Transverse colon (tissue), 4 donors: ENCODE measurements around the gene C2orf92. TPM values are rescaled to one million over a fixed set of nuclear protein-coding genes. Genes with fewer than 3 reads are reported as not detected.

Experiments used
- DNase-seq: peaks from one replicate; pipeline ENCODE4 v3.0.0-alpha.2; 2019
- H3K27ac ChIP-seq, 4 donors: fragments of 200-600 bp; sonication (generic); 2 replicates each; pipeline ENCODE4 v1.5.1; 2016 to 2018; ENCODE audit warnings: inconsistent platforms in 4 of 4
- H3K27me3 ChIP-seq: fragments of 200-600 bp; sonication (generic); 2 replicates; pipeline ENCODE4 v1.5.1; 2017; ENCODE audit warnings: inconsistent platforms
- H3K36me3 ChIP-seq, 4 donors: fragments of 200-600 bp; sonication (generic); 2 replicates each; pipeline ENCODE4 v1.5.1; 2017 to 2019; ENCODE audit warnings: inconsistent platforms in 4 of 4
- H3K4me1 ChIP-seq, 4 donors: fragments of 200-600 bp; sonication (generic); 2 replicates each; pipeline ENCODE4 v1.5.1; 2017 to 2020; ENCODE audit warnings: inconsistent platforms in 4 of 4
- H3K4me3 ChIP-seq, 4 donors: fragments of 200-600 bp; sonication (generic); 1 replicate in 1 of 4; 2 replicates in 3 of 4; pipeline versions ENCODE4 v1.5.1 to v1.6.1; 2017 to 2019; ENCODE audit warnings: inconsistent platforms in 4 of 4
- H3K9me3 ChIP-seq, 2 donors: fragments of 200-600 bp; sonication (generic); 2 replicates each; pipeline ENCODE4 v1.5.1; 2017 to 2019; ENCODE audit warnings: inconsistent platforms in 2 of 2
- EP300 ChIP-seq: sonication (generic); formaldehyde crosslinking; IDR thresholded peaks from one replicate; pipeline ENCODE4 v1.6.1; 2017; ENCODE audit warnings: antibody characterized with exemption, low read depth
- POLR2A ChIP-seq: fragments of 450-650 bp; IDR thresholded peaks from one replicate; pipeline ENCODE4 v1.6.1; 2016; ENCODE audit warnings: antibody characterized with exemption, mild to moderate bottlenecking, moderate library complexity
- POLR2AphosphoS5 ChIP-seq, 3 donors: sonication (generic); formaldehyde crosslinking; IDR thresholded peaks; one replicate each; pipeline ENCODE4 v1.6.1; 2016; ENCODE audit warnings: antibody characterized with exemption in 3 of 3
- WGBS, 2 donors: methylation state at CpG; one replicate each; pipeline ENCODE4 v1.1.5; 2018; ENCODE audit warnings: low coverage in 1 of 2; 5-methylcytosine and 5-hydroxymethylcytosine counted together
- in situ Hi-C, 4 donors: fragments of 200-750 bp; cut with MboI; loops; one replicate each; pipeline versions ENCODE4 v1.15.0 to v1.15.1; 2017; ENCODE audit warnings: low sequenced_read_pairs in 3 of 4, low pct_ligation_motif_present in 1 of 4, low pct_unique_long_range_greater_than_20kb in 1 of 4
- intact Hi-C: fragments of 100-400 bp; cut with DNase I; formaldehyde crosslinking; loops from one replicate; pipeline ENCODE4 v1.15.1; 2023; ENCODE audit warnings: low total_unique reads
- total RNA-seq, 4 donors: library from RNA; depleted of rRNA; stranded (reverse); fragments of >200 nt; gene quantifications; one replicate each; pipeline ENCODE4 v1.1.0, GENCODE V29; 2016
- TF ChIP-seq, protein P1 (sequence below), 5 experiments: fragments of 200-600 bp in 3 of 5; fragments of 450-650 bp in 2 of 5; sonication (generic) in 3 of 5; IDR thresholded peaks; 1 replicate in 2 of 5; 2 replicates in 3 of 5; pipeline ENCODE4 v1.5.1; 2016 to 2017; ENCODE audit warnings: antibody characterized with exemption in 5 of 5, inconsistent platforms in 3 of 5, mild to moderate bottlenecking in 2 of 5, moderate library complexity in 1 of 5

Gene C2orf92
- total RNA-seq, 4 donors from 2014 or later = 13.8 to 27.3 (median 17.9) TPM

DNA sequence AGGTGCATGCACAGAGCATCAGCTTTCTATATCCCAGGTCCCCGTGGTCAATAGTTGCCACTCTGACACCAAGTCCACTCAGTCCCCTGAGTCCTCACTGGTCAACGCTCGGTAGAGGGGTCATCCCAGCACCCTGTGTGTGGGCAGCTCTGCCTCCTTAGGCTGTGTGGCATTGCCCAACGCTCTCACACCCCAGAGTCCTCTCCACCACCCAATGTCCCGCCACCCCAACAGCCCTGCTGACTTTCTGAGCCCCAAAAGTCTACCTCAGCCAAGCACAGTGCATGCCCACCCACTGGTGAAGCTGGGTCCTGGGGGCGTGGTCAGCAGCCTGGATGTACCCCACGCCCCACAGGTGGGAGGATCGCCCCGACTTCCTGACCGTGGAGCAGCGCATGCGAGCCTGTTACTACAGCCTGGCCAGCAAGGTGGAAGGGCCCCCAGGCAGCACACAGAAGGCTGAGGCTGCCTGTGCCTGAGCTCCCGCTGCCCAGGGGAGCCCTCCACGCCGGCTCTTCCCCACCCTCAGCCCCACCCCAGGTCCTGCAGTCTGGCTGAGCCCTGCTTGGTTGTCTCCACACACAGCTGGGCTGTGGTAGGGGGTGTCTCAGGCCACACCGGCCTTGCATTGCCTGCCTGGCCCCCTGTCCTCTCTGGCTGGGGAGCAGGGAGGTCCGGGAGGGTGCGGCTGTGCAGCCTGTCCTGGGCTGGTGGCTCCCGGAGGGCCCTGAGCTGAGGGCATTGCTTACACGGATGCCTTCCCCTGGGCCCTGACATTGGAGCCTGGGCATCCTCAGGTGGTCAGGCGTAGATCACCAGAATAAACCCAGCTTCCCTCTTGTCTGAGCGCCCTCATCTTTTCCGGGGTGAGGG is 69.7 kb downstream of the C2orf92 start:
- Histone ChIP-seq H3K9me3 (no peaks in the 10 kb centered on the region), H3K4me3 (no peak overlapping the region), H3K27ac (no peak overlapping the region), H3K4me1 (peaks cover 0 to 3% (median 0%) of the 10 kb centered on the region in 4 donors), H3K27me3 (no peaks in the 10 kb centered on the region), H3K36me3 (no peaks in the 10 kb centered on the region)
- TF ChIP-seq POLR2A (no peak), POLR2AphosphoS5 (IDR thresholded peaks at IDR 0.05) (no peak), EP300 (no peak)
- TF ChIP-seq, protein P1, sequence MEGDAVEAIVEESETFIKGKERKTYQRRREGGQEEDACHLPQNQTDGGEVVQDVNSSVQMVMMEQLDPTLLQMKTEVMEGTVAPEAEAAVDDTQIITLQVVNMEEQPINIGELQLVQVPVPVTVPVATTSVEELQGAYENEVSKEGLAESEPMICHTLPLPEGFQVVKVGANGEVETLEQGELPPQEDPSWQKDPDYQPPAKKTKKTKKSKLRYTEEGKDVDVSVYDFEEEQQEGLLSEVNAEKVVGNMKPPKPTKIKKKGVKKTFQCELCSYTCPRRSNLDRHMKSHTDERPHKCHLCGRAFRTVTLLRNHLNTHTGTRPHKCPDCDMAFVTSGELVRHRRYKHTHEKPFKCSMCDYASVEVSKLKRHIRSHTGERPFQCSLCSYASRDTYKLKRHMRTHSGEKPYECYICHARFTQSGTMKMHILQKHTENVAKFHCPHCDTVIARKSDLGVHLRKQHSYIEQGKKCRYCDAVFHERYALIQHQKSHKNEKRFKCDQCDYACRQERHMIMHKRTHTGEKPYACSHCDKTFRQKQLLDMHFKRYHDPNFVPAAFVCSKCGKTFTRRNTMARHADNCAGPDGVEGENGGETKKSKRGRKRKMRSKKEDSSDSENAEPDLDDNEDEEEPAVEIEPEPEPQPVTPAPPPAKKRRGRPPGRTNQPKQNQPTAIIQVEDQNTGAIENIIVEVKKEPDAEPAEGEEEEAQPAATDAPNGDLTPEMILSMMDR (IDR thresholded peaks at IDR 0.05) = no peak
- intact Hi-C loops = no loop called here
- in situ Hi-C loops = no loop called here
- no peak for DNase-seq
- WGBS, 2 donors = 81% methylated on average over 19 of the region's 23 CpGs; no CpG with 5 or more reads in 1 of the 2 donors

DNA sequence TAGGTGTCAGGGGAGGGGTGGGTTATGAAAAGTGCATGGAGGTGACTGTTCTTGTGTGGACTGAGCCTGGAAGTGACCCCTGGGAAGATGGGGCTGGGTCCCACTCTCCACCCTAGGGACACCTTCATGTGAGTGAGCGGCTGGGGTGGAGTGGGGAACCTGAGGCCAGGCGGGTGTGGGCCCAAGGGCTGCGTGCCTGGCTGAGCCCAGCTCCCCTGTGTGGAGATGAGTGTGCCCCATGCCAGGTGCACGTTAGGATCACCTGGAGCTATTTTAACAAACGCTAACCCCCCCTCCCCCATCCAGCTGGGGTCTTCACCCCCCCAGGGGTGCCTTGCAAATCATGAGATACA is 70.4 kb downstream of the C2orf92 start:
- in situ Hi-C loops = no loop called here
- 62% methylated on average over 5 of the region's 5 CpGs; no CpG with 5 or more reads in 1 of the 2 donors for WGBS, 2 donors
- H3K27me3 ChIP-seq = no peaks in the 10 kb centered on the region
- no peaks in the 10 kb centered on the region for H3K36me3 ChIP-seq
- DNase-seq = no peak
- no peak overlapping the region for H3K4me3 ChIP-seq
- no peak overlapping the region for H3K27ac ChIP-seq
- intact Hi-C loops = no loop called here
- H3K4me1 ChIP-seq = peaks cover 0 to 3% (median 0%) of the 10 kb centered on the region in 4 donors
- no peaks in the 10 kb centered on the region for H3K9me3 ChIP-seq
- no peak for TF ChIP-seq POLR2A
- no peak for TF ChIP-seq POLR2AphosphoS5 (IDR thresholded peaks at IDR 0.05)

DNA sequence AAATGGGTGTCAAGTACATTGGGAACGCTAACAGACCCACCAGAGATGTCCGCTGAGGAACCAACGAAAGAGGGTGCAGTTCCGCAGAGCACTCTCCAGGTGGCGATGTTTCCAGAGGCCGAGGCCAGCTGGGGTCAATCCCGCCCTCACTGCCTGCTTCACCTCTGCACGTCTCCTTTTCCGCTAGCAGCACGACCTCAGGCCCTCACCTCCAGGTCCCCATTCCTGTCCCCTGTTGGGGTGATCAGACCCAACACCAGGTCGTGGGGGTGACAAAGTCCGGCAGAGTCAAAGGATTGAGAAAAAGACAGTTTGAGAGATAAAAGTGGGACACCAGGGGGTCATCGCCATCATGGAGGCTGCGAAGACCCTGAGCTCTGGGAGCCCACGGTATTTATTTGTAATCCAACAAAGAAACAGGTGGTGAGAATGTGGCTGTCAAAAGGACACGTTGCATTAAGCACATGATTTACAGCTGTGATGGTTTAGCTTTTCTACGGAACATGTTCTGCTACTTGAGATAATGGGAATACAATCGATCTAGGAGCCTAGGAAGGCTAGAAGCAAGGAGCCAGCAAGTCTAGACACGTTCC is 71.2 kb downstream of the C2orf92 start:
- TF ChIP-seq, protein P1 (IDR thresholded peaks at IDR 0.05) = peak; percentile 65 to 80 (median 75)
- no peak for TF ChIP-seq POLR2A
- 25 to 46% methylated on average over 5 to 19 of the region's 19 CpGs for WGBS, 2 donors
- intact Hi-C loops (no loop called here), in situ Hi-C loops (no loop called here)
- DNase-seq = peak; percentile 55
- H3K27me3 ChIP-seq = no peaks in the 10 kb centered on the region
- H3K36me3 ChIP-seq = no peaks in the 10 kb centered on the region
- peaks cover 0 to 8% (median 2%) of the 10 kb centered on the region in 4 donors for H3K4me1 ChIP-seq
- no peak overlapping the region for H3K4me3 ChIP-seq
- no peak overlapping the region for H3K27ac ChIP-seq
- no peaks in the 10 kb centered on the region for H3K9me3 ChIP-seq

DNA sequence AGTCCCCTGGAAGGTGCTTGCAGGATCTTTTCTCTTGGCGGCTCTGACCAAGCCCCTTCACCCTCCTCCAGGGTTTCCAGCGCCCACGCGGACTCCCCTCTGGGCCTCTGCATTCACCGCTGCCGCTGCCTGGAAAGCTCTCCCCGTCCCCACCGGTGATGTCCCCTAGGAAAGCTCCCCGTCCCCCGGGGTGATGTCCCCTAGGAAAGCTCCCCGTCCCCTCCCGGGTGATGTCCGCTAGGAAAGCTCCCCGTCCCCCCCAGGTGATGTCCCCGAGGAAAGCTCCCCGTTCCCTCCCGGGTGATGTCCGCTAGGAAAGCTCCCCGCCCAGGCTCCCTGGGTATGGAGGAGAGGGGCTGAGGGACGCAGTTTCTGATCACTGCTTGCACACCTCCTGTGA is 71.7 kb downstream of the C2orf92 start:
- no peak for TF ChIP-seq POLR2AphosphoS5 (IDR thresholded peaks at IDR 0.05)
- TF ChIP-seq, protein P1 (IDR thresholded peaks at IDR 0.05) = no peak
- DNase-seq = no peak
- in situ Hi-C loops = no loop called here
- Histone ChIP-seq H3K27me3 (no peaks in the 10 kb centered on the region), H3K9me3 (no peaks in the 10 kb centered on the region), H3K27ac (no peak overlapping the region), H3K4me1 (peaks cover 0 to 13% (median 5%) of the 10 kb centered on the region in 4 donors), H3K4me3 (no peak overlapping the region), H3K36me3 (no peaks in the 10 kb centered on the region)
- WGBS, 2 donors = 87 to 100% methylated on average over 1 to 20 of the region's 20 CpGs
- intact Hi-C loops = no loop called here
